ENCODE data around the gene SLC27A3. TPM values are rescaled to one million over a fixed set of nuclear protein-coding genes. Genes with fewer than 3 reads are reported as not detected.

Gene SLC27A3
- polyA plus RNA-seq, 1 donor from 2014 or later, result 30.6 TPM

DNA sequence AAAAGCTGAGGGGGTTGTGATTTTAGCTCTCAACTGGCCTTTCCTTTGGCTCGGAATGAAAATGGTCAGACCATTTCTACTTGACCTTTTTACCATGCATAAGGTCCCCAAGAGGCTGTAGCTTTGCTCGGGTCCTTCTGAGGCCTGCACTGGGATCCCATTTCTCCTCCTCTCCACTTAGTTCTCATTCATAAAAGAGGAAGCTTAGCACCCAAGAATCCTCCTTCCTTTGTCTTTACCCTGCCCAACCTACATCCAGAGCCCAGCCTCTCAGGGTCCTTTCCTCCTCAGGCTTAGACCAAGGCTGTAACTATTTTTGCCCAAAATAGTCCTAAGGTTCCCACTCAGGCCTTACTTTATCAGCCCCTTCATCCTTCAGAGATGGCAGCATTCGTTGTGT lies 6.0 kb upstream of the SLC27A3 start:
- H3K27me3 ChIP-seq (ENCODE audit: insufficient read depth, low read depth, low read length), result no peaks in the 10 kb centered on the region
- H3F3A ChIP-seq (ENCODE audit: insufficient read depth, low read length, poor library complexity, severe bottlenecking), result no peaks in the 10 kb centered on the region
- H3K27ac ChIP-seq (ENCODE audit: low read length), result no peak overlapping the region
- no peak overlapping the region for H3K4me3 ChIP-seq (ENCODE audit: low read length)
- TF ChIP-seq, protein P1, sequence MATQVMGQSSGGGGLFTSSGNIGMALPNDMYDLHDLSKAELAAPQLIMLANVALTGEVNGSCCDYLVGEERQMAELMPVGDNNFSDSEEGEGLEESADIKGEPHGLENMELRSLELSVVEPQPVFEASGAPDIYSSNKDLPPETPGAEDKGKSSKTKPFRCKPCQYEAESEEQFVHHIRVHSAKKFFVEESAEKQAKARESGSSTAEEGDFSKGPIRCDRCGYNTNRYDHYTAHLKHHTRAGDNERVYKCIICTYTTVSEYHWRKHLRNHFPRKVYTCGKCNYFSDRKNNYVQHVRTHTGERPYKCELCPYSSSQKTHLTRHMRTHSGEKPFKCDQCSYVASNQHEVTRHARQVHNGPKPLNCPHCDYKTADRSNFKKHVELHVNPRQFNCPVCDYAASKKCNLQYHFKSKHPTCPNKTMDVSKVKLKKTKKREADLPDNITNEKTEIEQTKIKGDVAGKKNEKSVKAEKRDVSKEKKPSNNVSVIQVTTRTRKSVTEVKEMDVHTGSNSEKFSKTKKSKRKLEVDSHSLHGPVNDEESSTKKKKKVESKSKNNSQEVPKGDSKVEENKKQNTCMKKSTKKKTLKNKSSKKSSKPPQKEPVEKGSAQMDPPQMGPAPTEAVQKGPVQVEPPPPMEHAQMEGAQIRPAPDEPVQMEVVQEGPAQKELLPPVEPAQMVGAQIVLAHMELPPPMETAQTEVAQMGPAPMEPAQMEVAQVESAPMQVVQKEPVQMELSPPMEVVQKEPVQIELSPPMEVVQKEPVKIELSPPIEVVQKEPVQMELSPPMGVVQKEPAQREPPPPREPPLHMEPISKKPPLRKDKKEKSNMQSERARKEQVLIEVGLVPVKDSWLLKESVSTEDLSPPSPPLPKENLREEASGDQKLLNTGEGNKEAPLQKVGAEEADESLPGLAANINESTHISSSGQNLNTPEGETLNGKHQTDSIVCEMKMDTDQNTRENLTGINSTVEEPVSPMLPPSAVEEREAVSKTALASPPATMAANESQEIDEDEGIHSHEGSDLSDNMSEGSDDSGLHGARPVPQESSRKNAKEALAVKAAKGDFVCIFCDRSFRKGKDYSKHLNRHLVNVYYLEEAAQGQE (IDR thresholded peaks at IDR 0.05; ENCODE audit: borderline replicate concordance), result no peak
- TF ChIP-seq EP300 (conservative IDR thresholded peaks at IDR 0.05; ENCODE audit: poor library complexity, severe bottlenecking) (no peak), SMC3 (conservative IDR thresholded peaks at IDR 0.05; ENCODE audit: poor library complexity) (no peak)
- H3K79me2 ChIP-seq (replicated peaks; ENCODE audit: insufficient read depth, low read length), result no peaks in the 10 kb centered on the region
- no peaks in the 10 kb centered on the region for H3K9me2 ChIP-seq (ENCODE audit: insufficient read depth, low read length)
- no peak overlapping the region for H2AFZ ChIP-seq (ENCODE audit: low read depth, low read length)
- no peaks in the 10 kb centered on the region for H4K20me1 ChIP-seq (ENCODE audit: insufficient read depth)
- no peaks in the 10 kb centered on the region for H3K36me3 ChIP-seq (ENCODE audit: insufficient read depth, low read length)
- no peaks in the 10 kb centered on the region for H3K9me3 ChIP-seq (ENCODE audit: low read length)
- no peak overlapping the region for H3K4me2 ChIP-seq (ENCODE audit: low read length)
- no peak overlapping the region for H3K9ac ChIP-seq (ENCODE audit: low read length)

DNA sequence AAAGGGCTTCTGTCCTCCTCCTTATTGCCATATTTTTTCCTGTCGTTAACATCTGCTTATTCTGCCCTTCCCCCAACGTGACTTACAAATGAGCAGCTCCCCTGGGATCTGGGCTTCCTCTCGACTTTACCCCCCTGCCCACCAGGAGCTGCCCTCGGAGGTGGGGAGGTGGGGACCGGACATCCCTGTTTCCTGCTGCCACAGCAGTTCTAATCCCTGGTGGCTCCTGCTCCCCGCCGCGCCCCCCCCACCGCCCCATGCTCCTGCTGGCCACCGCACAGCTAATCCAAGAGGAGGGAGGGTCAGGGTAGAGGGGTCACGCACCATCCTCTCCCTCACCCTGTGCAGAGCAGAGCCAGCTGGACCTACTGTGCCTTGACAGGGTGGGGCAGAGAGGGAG lies 4.4 kb upstream of the SLC27A3 start:
- Histone ChIP-seq H3K4me3 (ENCODE audit: low read length) (no peak overlapping the region), H3K79me2 (replicated peaks; ENCODE audit: insufficient read depth, low read length) (no peaks in the 10 kb centered on the region), H3K9me2 (ENCODE audit: insufficient read depth, low read length) (no peaks in the 10 kb centered on the region), H2AFZ (ENCODE audit: low read depth, low read length) (no peak overlapping the region), H3K4me2 (ENCODE audit: low read length) (no peak overlapping the region), H4K20me1 (ENCODE audit: insufficient read depth) (no peaks in the 10 kb centered on the region), H3F3A (ENCODE audit: insufficient read depth, low read length, poor library complexity, severe bottlenecking) (no peaks in the 10 kb centered on the region), H3K27me3 (ENCODE audit: insufficient read depth, low read depth, low read length) (no peaks in the 10 kb centered on the region), H3K36me3 (ENCODE audit: insufficient read depth, low read length) (no peaks in the 10 kb centered on the region), H3K9ac (ENCODE audit: low read length) (no peak overlapping the region), H3K9me3 (ENCODE audit: low read length) (no peaks in the 10 kb centered on the region), H3K27ac (ENCODE audit: low read length) (no peak overlapping the region)
- no peak for TF ChIP-seq MXI1 (conservative IDR thresholded peaks at IDR 0.05; ENCODE audit: poor library complexity, severe bottlenecking)
- TF ChIP-seq, protein P2, sequence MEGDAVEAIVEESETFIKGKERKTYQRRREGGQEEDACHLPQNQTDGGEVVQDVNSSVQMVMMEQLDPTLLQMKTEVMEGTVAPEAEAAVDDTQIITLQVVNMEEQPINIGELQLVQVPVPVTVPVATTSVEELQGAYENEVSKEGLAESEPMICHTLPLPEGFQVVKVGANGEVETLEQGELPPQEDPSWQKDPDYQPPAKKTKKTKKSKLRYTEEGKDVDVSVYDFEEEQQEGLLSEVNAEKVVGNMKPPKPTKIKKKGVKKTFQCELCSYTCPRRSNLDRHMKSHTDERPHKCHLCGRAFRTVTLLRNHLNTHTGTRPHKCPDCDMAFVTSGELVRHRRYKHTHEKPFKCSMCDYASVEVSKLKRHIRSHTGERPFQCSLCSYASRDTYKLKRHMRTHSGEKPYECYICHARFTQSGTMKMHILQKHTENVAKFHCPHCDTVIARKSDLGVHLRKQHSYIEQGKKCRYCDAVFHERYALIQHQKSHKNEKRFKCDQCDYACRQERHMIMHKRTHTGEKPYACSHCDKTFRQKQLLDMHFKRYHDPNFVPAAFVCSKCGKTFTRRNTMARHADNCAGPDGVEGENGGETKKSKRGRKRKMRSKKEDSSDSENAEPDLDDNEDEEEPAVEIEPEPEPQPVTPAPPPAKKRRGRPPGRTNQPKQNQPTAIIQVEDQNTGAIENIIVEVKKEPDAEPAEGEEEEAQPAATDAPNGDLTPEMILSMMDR (IDR thresholded peaks at IDR 0.05; ENCODE audit: poor library complexity, severe bottlenecking), result no peak
- TF ChIP-seq EZH2 (IDR thresholded peaks at IDR 0.05; ENCODE audit: borderline replicate concordance, insufficient read depth, low read length, poor library complexity, severe bottlenecking), result no peak
- TF ChIP-seq, protein P1 (IDR thresholded peaks at IDR 0.05; ENCODE audit: borderline replicate concordance), result no peak
- no peak for TF ChIP-seq EP300 (conservative IDR thresholded peaks at IDR 0.05; ENCODE audit: poor library complexity, severe bottlenecking)
- no peak for TF ChIP-seq TAF1 (IDR thresholded peaks at IDR 0.05; ENCODE audit: low read depth)
- no peak for TF ChIP-seq SMC3 (conservative IDR thresholded peaks at IDR 0.05; ENCODE audit: poor library complexity)
- TF ChIP-seq POLR2AphosphoS5 (IDR thresholded peaks at IDR 0.05), result no peak
- no peak for TF ChIP-seq RAD21 (conservative IDR thresholded peaks at IDR 0.05)

Measured in neural cell (in vitro differentiated cells).